GOT3 (cell line): ENCODE data around the gene AKAP11.

Experiments
- DNase-seq: peaks from one replicate; lab custom pipeline; 2025; ENCODE audit warnings: mixed read lengths; lab: John Stamatoyannopoulos, UW

Gene AKAP11

DNA sequence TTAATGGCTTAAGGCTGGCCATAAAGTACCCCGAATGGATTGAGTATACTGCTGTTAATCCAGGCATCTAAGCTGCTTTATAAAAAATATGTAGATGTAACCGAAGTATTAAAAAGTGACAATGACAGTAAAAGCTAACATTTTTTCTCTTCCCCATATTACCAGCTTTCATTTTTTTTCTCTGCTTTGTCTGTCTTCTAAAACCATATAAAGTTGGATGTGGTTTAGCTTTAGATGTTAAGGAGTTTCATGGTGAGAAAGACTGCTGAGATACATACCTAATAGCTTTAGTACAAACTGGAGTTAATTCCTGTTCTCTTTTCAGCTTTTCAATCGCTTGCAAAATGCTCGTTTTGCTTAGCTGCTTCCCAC is 838 bp downstream of the AKAP11 start:
- DNase-seq = no peak

DNA sequence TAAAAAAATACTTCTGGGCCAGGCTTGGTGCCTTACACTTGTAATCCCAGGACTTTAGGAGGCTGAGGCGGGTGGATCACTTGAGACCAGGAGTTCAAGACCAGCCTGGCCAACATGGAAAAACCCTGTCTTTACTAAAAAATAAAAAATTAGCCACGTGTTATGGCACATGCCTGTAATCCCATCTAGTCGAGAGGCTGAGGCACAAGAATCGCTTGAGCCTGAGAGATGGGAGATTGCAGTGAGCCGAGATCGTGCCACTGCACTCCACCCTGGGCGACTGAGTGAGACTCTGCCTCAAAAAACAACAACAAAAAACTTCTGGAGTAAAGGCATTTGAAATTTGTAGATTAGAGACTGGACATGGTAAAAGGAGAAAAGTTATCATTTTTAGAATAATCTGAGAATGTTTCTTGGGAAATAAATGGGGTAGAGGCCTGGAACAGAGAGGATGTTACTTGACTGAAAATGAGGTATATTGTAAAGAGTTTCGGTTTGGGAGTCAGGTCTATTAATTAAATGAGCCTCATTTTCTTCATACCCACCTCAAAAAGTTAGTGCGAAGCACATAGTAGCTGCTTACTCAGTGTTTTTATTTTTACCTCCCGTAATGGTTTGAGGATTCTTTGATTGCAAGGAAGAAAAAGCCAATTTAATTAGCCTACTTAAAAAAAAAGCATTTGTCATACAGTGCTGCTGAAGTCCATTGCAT is 2.6 kb downstream of the AKAP11 start:
- DNase-seq = no peak

DNA sequence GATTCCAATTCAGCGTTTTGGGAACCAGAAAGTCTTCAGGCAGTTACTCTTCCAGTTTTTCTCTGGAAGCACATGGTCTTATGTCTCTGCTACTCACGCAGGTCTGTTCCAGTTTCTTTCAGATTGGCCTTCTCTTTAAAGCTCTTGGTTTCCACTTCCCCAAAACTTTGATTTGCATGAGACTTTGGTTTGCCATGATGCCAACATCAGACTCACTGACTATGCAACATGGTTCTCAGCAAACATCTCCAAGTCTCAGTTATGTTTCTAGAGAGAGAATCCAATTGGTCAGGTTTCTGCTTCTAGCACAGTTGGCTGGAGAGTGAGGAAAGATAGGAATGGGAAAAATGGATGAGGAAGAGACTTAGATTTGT is 3.1 kb downstream of the AKAP11 start:
- DNase-seq = no peak

DNA sequence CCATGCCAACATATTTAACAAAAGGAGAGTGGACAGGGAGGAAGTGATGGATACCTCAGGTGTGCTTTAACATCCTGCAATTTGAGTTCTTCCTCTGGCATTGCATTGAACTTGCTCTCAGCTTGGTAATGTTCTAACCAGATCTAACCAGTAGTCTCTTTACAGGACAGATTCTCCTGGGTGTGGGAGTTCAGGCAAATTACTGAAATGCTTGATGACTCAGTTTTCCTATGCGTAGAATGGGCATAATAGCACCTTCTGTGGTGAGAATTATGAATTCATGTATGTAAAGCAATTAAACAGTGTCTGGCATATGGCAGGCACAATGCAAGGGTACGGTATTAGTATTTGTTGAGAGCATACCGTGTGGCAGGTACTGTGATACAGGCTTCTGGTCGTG is 3.6 kb downstream of the AKAP11 start:
- DNase-seq = no peak

DNA sequence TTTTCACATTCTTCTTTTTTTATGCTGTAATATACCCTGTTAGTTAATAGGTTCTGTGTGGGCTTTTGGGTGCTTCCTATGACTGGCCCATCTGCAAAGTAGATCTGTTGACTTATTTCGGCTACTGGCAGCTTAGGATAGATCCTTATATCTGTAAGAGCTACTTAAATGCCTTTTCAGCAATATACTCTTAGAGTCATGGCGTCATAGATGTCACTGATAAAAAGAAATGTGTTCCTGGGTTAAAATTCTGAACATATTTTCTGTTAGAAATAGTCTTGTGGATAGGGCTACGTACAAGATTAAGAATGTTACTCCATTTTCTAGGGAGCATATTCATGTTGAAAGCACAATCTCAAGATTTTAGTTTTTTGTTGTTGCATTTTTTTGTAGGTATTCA is 4.7 kb downstream of the AKAP11 start:
- no peak for DNase-seq

DNA sequence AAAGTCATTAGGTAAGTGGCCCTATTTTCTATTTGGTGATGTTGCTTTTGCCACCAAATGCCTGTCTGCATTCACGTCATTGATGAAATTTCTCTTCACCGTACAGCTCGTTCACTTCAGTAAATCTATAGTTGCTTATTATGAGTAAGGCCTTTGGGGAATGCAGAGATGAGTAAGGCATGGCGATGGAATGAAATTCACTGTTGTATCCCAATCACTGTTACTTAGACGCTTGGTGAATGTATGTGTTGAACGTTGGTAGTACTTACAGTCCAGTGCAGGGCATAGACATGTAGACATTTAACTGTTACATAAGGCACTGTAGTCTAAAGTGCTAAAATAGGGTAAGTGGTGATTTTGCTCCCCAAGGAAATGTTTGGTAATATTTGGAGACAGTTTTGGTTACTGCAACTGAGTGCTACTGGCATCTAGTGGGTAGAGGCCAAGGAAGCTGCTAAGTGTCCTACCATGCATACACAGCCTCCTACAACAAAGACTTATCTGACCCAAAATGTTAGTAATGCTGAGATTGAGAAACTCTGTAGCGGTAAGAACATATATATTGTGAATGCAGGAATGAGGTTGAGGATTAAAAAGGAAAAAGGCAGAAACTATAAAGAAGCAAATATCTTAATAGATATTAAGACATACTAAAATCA is 5.8 kb downstream of the AKAP11 start:
- no peak for DNase-seq

DNA sequence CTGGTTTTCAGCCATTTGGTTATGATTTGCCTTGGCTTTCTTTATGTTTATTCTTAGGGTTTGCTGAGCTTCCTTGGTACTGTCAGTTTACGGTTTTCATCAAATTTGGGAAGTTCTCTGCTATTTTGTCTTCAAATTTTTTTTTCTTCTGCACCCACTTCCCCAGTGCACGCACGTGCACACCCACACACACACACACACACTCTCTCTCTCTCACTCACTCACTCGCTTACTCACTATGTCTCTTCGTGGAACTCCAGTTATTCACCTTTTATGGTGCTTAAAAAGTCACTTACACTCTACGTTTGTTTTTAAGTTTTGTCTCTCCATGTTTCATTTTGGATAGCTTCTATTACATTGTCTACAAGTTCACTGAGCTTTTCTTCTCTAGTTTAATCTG is 7.1 kb downstream of the AKAP11 start:
- DNase-seq = no peak

DNA sequence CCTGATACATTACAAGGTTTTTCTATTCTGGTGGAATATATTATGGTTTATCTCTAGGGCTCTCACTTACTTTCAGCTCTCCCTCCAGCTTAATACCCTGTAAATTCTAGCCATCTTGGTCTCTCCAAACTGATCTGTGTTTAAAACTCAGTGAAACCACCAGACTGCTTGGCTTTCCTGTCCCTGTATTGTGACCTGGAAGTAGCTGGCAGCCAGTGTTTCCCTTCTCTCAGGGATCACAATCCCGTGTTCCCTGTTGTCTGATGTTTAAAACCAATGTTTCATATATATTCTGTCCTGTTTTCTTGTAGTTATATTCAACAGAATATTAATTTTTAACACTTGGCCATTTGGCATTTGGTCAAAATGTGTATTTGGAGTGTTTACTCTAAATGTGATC is 8.0 kb downstream of the AKAP11 start:
- DNase-seq = no peak

DNA sequence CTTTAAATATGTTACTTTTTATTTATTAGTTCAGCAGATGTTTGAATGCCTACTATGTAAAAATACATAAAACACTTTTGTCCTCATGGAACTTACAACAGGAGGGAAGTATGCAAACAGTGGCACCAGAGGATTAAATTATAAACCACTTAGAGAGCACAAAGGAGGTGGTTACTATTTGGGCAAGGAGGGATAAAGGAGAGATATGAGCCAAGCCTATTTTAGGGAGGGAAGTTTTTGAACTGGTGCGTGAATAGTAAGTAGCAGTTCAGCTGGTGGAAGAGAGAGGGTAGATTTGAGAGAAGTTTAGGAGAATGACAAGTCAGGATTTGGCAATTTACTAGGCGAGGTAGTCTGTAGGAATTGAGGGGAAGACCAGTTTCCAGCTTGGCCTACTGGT is 8.6 kb downstream of the AKAP11 start:
- no peak for DNase-seq

DNA sequence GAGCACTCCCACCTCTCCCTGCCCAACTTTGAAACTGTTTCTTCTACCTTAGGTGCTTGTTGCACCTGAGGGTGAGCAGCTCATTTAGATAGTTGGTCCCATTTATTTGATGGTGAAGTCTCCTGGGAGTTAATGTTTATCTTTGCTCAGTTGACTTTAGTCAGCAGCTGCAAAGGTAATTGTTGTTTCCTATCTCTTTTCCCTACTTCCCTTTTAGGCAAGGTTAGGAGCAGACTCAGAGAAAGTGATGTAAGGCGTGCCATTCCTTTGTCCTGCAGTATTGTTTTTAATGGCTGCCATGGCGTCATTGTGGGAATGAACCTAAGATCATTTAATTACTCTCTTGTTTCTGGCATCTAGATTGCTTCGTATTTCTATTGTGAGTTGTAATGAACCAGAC is 11.6 kb downstream of the AKAP11 start:
- no peak for DNase-seq

DNA sequence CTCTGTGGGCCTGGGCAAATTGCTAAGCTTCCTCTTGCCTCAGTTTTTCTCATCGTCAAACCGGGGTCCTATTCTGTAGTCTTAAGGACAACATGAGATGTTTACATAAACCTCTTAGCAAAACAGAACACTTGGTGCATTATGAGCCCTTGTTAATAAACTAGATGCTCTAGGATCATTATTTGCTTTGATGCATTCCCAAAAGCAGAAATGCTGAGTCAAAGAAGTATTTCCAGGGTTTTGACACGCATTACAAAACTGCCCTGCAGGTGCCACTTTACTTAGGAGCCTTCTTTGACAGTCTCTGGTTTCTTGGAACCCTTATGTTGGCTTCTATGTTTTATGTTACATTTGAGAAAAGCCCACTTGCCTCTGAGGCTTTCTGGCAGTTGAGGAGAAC is 12.1 kb downstream of the AKAP11 start:
- no peak for DNase-seq

DNA sequence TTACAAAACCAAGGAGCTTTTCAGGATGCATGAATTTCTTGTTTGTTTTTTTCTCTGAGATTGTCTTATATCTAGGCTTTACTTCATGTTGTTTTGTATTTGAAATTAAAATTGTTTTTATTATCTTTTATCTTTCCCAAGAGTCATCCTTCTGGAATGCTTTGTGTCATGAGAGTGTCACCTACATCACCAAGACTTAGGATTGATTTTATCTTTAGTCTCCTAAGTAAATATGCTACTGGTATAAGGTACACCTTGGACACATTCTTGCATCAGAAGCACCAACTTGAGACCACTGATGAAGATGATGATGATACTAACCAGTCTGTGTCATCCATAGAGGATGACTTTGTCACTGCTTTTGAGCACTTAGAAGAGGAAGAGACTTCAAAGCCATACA is 26.4 kb downstream of the AKAP11 start:
- no peak for DNase-seq

DNA sequence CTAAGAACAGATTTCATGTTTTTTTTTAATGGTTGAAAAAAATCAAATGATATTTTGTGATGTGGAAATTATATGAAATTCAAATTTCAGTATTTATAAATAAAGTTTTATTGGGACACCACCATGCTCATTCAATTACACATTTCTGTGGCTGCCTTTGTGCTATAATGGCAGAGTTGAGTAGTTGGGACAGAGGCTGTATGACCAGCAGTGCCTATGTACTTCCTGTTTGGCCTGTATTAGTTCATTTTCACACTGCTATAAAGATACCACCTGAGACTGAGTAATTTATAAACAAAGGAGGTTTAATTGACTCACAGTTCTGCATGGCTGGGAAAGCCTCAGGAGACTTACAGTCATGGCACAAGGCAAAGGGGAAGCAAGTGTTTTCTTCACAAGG is 33.6 kb downstream of the AKAP11 start:
- DNase-seq = no peak

DNA sequence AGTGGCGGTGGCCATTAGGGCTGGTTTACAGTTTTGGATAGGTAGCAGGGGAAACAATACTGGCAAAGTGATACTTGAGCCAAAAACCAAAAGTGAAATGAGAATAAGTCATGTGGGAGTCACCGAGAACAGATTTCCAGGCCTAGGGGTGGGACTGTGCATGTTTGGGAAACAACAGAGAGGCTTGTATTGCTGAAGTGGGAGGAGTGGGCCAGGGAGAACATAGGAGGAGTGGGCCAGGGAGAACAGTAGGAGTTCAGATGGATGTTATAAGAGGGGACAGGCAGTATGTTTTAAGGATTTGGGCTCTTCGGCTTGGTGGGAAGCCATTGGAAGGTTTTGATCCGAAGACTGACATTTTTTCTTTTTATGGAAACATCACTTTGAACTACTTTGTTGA is 35.5 kb downstream of the AKAP11 start:
- DNase-seq = no peak

DNA sequence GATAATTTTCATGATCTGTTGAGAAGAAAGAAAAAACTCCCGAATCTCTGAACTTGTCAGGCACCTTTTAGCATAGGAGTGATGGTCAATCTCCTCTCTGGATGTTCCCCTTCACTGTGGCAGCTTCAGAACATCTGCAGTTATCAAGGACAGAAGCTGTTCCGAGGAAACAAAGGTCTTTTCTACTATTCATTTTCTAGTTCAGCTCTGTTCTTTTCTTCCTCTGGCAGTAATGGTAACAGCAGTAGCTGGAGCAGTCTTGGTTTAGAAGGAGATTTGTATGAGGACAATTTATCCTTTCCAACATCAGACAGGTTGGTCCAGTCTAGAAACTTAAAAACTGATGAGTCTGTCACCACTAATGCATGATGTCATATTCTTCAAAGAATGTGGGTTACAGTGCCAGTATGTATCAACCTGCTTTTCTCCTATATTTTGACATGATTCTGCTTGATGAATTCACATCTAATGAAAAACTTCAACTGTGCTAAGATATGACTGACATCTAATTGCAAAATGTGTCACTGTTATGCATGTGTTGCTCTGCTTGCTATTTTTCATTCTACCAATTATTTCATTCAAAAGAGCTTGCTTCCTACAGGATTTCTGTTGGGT is 41.0 kb downstream of the AKAP11 start:
- no peak for DNase-seq

DNA sequence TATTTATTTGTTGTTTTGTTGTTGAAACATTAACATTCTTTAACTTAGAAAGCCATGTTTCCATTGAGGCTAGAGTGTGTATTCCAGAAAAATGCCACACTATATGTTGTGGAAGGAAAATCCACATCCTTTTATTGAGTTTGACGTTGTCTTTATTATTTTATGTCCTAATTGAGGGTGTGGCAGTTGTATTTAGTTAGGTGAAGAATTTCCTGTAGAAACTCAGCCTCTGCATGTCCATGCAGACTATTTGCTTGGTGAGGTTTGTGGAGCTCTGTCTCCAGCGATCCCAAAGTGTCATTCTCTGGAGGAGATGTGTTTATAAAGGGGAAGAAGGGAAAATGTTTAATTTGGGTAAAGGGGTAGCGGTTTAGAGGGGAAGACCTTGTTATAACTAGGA is 46.6 kb downstream of the AKAP11 start:
- DNase-seq = no peak

DNA sequence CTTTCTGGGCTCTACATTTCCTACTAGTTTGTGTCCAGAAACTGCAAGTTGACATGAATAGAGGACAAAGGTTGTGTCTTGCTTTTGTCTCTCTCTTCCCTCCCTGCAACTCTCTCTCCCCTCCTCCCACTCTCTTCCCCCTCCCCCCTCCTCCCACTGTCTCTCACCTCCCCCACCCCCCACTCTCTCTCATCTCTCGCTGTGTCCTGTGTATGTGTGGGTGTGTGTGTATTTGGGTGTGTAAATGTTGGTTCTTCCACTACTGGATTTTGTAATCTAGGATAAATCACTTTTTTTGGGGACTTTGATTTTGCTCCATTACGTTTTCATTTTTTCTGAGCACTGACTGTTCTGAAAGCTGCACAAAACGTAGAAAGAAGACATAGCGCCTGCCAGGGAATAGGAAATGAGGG is 48.4 kb downstream of the AKAP11 start:
- no peak for DNase-seq

DNA sequence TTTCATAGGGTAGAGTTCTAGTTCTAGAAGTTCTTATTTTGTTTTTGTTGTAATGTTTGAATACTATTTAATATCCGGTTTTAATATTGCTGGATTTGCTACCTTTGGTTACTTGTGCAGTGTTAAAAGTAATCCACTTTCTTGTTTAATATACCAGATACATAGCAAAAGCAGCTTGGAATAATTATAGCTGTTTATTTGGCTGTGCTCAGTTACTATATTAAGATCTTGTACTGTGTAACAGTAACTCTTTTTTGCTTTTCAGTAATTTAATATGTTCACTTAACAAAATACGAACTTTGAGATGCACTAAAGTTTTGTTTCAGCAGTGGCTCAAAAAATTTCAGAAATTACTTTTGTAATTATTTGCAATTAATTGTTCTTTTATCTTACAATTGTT is 50.9 kb downstream of the AKAP11 start:
- DNase-seq = no peak

DNA sequence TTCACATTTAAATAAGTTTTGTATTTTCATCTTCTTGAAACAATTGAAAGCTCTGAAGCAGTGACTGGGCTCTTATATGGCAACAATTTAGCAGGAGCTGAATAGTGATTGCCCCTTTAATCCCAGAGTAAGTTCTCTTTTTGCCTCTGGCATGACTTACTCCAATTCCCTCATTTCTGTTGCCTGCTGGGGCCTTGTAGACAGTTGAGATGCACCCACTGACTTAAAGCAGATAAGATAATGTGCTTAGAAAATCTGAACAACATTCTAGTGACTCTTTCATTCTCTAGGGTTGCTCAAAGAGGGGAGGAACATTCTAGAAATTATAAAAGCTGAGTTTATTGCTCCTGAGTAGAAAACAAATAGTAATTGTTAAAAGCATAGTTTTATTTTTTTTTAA is 52.8 kb downstream of the AKAP11 start:
- DNase-seq = no peak

DNA sequence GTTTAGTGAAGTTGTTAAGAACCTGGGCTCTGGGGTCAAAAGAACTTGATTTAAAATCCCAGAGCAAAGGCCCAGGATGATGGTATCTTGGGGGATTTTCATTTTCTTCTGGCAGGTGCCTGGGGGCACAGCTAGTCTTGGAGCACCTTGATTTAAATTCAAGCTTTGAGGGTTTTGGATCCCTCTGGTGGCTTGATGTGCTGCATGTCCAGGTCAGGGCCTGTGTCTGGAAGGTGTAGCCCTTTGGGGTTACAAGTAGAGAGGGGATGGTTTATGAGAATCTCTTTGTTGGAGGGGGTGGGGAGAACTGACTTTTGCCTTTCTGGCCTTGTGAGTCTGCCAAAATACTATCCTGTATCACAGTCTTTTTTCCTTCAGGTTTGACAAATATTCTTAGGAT is 55.8 kb downstream of the AKAP11 start:
- no peak for DNase-seq

DNA sequence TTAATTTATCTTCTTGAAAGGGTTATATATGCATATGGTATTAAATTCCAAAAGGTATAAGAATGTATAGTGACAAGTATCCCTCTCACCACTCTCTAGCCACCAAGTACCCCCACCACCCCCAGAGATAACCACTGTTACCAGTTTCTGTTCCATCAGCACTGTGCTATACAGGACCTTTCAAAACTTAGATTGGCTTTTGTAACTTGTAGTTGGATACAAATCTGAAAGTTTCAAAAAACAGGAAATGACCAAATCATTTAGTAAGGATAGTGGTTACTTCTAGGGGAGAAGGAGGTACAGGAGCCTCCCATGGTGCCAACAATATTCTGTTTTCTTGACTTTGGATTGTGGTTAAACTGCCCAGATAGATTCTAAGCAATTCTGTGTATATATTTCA is 56.7 kb downstream of the AKAP11 start:
- DNase-seq = no peak

DNA sequence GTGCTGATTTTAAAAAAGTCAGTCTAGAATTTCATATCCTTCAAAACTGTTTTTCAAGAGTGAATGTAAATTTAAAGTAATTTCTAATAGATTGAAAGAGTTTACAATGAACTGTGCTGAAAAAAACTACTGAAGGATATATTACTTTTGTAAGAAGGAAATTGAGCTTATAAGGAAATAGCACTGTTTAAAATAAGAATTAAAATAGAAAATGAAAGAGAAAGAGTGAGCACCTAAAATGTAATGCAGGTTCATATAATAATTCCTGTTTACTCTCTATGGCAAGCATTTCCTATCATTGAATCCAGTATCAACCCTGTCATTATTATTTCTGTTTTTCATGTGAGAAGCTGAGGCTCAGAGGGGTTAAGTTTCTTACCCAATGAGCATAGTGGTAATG is 57.3 kb downstream of the AKAP11 start:
- no peak for DNase-seq

DNA sequence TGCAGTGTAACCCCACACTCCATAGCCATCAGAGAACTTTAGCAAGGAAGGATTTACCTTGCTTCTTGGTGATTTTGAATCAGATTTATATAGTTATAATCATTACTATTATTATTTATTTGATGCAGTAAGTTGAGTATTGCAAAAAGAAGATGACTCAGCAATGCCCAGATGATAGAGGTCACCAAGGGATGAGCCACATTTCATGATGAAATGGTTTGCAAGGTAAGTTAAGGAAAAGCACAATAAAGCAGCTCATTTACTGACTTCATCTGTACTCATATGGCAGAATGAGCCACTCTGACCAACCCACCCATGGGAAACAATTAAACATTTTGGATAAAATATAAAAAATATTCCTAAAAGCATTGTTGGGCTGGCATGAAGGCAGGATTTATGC is 59.1 kb downstream of the AKAP11 start:
- DNase-seq = no peak
